Raji (cell line): ENCODE results near the gene TMEM115.

Experiments
- POLR2A ChIP-seq: IDR thresholded peaks from 2 replicates; pipeline ENCODE4 v1.6.1; 2011; ENCODE audit warnings: low read depth, low read length, control low read depth; ENCODE audit not compliant: insufficient read depth

The TMEM115 gene

GRCh38 chr3:50365842-50366220 lies 6.5 kb upstream of the TMEM115 start:
- no peak for TF ChIP-seq POLR2A

GRCh38 chr3:50365080-50365841 lies 5.9 kb upstream of the TMEM115 start:
- TF ChIP-seq POLR2A, result no peak

GRCh38 chr3:50364573-50365079 lies 5.3 kb upstream of the TMEM115 start:
- no peak for TF ChIP-seq POLR2A

GRCh38 chr3:50359760-50360110 lies 414 bp upstream of the TMEM115 start:
- no peak for TF ChIP-seq POLR2A

GRCh38 chr3:50358355-50358910 lies 888 bp downstream of the TMEM115 start:
- TF ChIP-seq POLR2A, result no peak

GRCh38 chr3:50357481-50357880 lies 1.8 kb downstream of the TMEM115 start:
- TF ChIP-seq POLR2A, result no peak

GRCh38 chr3:50356553-50356952 lies 2.8 kb downstream of the TMEM115 start:
- no peak for TF ChIP-seq POLR2A

- no peak for TF ChIP-seq POLR2A
Observed at GRCh38 chr3:50355829-50356552, 3.3 kb downstream of the TMEM115 start.

GRCh38 chr3:50354850-50355249 lies 4.5 kb downstream of the TMEM115 start:
- no peak for TF ChIP-seq POLR2A

GRCh38 chr3:50354186-50354764 lies 5.0 kb downstream of the TMEM115 start:
- no peak for TF ChIP-seq POLR2A

GRCh38 chr3:50353245-50354004 lies 5.9 kb downstream of the TMEM115 start:
- no peak for TF ChIP-seq POLR2A

- no peak for TF ChIP-seq POLR2A
Observed at GRCh38 chr3:50352781-50353180, 6.5 kb downstream of the TMEM115 start.

GRCh38 chr3:50351323-50351697 lies 8.0 kb downstream of the TMEM115 start:
- TF ChIP-seq POLR2A, result no peak

GRCh38 chr3:50350527-50351322 lies 8.6 kb downstream of the TMEM115 start, which contains the start of the genes CYB561D2 and NPRL2:
Gene CYB561D2 (plus strand): TSS chr3:50350862. CDS start chr3:50351434, 572 bp downstream.
Gene NPRL2 (minus strand): TSS chr3:50350775. CDS start chr3:50350652, 123 bp downstream.
- TF ChIP-seq POLR2A, result peak; percentile 99
